GM18526 (cell line): ENCODE results near the gene MICB.

Experiments
- POLR2A ChIP-seq: IDR thresholded peaks from 3 replicates; pipeline ENCODE4 v1.6.1; 2011; ENCODE audit not compliant: insufficient read length; ENCODE audit errors: extremely low read depth

The MICB gene

DNA sequence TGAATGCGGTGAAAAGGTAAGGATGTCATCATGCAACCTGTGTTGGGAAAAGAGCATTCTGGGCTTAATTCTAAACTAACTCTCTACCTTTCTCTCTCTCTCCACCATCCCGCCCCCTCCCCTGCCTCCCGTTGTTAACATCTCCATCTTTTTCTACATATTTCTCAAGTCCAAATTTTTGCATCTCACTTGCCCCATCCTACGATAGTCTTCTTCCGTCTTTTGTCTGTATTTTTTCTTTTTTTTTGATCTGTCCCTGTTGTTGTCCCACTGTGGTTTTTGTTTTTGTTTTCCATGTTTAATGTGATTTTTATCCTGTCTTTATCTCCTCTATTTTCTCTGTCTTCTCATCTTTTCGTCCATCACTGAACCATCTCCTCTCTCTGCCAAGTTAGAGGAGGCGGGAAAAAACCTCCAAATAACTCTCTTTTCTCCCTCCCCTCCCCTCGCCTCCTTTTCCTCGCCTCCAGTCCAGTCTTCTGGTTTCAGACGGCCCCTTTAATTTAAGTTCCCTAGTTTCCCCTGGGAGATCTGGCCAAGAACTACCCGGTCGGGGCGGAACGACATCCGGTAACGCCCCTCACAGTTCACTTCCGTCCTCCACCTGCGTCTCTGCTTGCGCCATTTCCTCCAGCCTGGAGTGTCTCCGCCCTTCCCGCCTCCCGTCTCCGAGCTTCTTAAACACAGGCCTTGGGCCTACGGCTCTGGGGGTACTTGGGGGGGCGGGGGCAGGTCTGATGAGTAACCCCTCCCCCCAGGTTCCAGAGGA is 49.2 kb downstream of the MICB start, which contains the start of gene NFKBIL1:
Gene NFKBIL1, plus strand, starts transcription at position 651 of the 769 bp plus-strand sequence. Its CDS starts 87 bp downstream, at position 738.
- peak; percentile 49 for TF ChIP-seq POLR2A

DNA sequence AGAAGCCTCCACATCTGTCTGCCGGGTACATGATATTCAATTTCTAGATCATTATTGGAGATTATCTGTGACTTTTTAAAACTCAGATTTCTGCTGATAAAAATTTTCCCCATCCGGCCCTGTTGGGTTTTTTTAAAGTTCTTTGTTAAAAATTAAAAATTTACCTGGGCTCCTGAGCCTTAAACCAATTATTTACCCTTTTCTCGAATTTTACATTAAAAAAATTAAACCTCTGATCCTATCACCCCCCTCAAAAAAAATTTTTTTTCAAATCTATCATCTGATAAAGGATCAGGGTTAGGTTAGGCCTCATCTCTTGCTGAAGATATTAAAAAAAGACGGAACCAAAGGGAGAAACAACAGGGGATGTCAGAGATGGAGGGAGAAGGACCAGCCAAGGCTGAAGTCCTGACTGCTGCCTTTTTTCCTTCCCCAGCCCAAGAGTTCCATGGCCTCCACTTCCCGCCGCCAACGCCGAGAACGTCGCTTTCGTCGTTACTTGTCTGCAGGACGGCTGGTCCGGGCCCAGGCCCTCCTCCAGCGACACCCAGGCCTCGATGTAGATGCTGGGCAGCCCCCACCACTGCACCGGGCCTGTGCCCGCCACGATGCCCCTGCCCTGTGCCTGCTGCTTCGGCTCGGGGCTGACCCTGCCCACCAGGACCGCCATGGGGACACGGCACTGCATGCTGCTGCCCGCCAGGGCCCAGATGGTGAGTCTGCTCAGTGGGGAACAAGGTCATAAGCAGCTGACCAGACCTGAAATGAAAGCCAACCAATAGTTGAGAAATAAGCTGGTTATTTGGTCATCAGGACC is 50.0 kb downstream of the MICB start:
- no peak for TF ChIP-seq POLR2A

DNA sequence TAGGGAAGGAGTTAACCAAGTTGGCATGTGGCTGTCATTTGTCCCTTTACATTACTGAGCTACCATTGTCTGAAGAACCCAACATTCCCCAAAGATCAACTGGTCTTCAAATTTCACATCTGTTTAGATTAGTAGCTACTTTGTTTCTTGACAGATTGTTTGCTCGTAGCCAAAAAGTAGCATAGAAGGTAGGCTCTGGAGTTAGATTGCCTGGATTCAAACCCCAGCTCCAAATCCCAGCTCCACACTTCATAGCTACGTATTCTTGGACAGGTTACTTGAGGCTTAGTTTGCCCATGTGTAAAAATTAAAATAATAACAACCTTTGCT is 50.6 kb downstream of the MICB start:
- TF ChIP-seq POLR2A = no peak

DNA sequence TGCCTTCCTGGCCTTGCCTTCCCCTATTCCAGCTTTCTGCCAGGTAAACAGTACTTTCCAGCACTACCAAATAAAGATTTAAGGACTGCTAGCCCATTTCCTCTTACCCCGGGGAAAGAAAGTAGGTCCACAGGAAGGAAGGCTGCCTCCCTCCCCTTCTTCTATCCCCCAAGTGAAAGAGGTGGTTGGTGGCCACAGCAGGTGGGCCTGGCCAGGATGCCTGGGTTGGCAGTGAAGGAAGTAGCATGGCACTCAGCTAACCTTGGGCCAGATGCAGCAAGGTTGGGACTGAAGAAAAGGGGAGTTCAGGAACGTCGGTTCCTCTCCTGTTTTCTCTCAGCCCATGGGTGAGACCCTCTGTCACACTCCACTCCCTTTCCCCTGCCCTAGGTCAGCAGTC is 58.4 kb downstream of the MICB start:
- no peak for TF ChIP-seq POLR2A

DNA sequence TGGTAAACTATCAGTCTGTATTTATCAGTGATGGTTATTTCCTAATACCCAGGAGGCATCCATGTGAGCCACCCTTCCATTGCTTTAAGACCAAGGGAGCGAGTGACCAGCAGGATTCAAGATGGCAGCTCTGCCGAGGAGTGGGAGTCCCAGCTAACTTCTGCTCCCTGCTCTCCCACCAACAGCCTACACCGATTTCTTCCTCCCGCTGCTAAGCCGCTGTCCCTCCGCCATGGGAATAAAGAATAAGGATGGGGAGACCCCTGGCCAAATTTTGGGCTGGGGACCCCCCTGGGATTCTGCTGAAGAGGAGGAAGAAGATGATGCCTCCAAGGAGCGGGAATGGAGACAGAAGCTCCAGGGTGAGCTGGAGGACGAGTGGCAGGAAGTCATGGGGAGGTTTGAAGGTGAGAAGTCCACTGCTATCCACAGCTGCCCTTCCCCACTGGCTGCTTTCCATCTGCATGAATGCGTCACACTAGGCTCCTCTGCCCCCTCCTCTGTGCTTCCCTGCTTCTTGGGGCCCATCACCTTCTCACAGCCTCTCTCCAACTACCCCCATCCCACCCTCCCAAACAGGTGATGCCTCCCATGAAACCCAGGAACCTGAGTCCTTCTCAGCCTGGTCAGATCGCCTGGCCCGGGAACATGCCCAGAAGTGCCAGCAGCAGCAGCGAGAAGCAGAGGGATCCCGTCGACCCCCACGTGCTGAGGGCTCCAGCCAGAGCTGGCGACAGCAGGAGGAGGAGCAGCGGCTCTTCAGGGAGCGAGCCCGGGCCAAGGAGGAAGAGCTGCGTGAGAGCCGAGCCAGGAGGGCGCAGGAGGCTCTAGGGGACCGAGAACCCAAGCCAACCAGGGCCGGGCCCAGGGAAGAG is 59.7 kb downstream of the MICB start:
- no peak for TF ChIP-seq POLR2A

DNA sequence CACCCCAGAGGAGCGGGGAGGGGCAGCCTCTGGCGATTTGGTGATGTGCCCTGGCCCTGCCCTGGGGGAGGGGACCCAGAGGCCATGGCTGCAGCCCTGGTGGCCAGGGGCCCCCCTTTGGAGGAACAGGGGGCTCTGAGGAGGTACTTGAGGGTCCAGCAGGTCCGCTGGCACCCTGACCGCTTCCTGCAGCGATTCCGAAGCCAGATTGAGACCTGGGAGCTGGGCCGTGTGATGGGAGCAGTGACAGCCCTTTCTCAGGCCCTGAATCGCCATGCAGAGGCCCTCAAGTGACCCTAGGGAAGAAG is 60.3 kb downstream of the MICB start:
- TF ChIP-seq POLR2A = no peak

DNA sequence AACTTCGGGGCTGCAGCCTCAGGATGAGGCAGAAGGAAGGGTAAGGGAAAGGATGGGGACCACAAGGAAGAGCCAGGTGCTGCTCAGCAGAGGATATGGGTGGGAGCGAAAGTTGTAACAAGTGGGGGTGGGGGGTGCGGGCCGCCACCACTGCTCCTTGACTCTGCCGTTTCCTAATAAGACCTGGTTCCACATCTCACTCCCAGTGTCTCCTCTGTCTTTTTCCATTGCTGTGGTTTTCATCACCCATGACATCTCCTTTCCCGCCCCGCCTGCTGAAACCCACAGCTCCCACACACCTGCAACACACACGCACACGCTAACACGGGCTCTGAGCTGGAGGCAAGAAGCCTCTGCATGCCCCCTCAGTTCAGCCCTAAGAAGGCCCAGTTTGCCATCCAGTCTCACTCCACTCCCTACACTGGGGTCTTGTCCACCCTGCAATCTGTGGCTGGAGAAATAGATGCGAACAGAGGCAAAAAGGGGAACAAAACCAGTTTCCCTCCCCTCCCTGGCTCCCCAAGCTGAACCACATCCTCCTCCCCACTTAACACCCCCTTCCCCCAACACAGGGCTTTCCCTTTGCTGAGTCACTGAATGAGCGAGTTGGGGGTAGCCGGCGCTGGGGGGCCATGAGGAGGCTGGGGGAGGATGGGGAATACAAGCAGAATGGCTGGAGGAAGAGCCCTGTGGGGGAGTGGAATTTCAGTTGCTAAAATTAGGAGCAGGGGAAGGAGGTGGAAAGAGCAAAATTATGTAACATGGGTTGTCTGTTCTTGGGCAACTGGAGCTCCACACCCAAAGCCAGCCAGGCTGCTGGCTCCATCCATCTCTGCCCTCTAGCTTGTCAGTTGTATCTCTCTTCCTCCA is 60.9 kb downstream of the MICB start:
- peak; percentile 37 for TF ChIP-seq POLR2A

DNA sequence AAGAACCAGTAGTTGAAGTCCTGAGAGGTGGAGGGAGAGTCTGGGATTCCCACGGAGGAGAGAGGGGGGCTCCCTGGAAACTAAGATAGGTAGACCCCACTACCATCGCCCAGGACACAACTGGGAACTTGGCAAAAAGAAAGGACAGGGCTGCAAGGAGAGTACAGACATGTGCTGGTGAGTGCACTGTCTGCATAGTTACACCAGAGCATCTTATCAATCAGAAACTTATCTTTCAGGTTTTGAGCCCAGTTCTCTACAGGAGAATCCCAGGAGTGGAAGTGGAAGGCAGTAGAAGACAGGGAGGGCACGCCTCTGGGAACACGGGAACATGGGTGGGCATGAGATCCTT is 61.6 kb downstream of the MICB start:
- TF ChIP-seq POLR2A = peak; percentile 4

DNA sequence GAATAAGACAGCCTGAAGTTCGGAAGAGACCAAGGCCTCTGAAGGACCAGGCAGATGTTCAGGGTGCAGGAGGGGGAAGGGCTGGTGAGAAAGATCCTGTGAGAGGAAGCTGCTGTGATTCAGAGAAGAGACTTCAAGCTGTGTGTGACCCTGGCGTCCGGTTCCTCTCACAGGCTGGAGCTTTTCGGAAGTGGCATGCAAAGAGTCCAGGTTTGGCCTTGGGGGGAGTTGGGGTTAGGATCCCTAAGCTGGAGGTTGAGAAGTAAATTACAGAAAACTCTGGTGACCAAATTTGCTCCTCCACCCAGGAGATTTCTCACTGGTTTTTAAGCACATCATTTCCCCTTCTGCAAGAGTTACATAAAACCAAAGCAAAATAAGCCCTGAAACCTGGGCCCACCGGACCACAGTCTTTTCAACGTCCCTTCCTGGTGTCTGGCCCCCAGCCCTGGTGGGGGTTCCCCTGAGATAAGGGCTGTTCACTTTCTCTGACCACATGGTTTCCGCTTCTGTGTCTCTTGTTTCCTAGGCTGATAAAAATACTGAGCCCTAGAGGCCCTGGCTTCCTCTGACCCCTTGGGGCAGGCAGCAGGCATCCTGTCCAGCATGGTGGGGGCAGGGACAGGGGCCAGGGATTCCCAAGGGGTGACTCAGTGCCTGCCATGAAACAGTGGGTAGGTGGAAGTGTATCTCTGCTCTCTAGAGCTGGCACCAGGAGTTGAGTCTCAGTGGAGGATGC is 62.2 kb downstream of the MICB start:
- peak; percentile 1 for TF ChIP-seq POLR2A

DNA sequence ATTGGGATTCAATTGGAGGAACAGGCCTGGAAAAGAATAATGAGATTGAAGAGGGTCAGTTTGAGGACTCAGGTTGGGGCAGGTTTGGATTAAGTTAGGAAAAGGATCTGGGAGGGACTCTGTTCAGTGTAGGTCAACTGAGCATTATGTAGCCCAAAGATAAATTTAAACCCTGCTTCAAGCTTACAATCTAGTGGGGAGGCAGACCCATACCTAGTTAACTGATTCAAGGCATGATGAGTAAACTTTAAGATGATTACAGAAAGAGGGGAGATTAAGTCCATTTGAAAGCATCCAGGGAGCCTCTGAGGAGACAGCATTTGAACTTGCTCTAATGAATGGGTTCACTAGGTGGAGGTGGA is 62.7 kb downstream of the MICB start:
- TF ChIP-seq POLR2A = no peak
